ENCODE data around the gene KMT2D. TPM values are rescaled to one million over a fixed set of nuclear protein-coding genes. Genes with fewer than 3 reads are reported as not detected.
A peak's percentile ranks its signal among the peaks of the same experiment; 100 is the strongest.

Gene KMT2D
- total RNA-seq, 6 experiments from 2014 or later = 28.6 to 35.4 (median 33.3) TPM

DNA sequence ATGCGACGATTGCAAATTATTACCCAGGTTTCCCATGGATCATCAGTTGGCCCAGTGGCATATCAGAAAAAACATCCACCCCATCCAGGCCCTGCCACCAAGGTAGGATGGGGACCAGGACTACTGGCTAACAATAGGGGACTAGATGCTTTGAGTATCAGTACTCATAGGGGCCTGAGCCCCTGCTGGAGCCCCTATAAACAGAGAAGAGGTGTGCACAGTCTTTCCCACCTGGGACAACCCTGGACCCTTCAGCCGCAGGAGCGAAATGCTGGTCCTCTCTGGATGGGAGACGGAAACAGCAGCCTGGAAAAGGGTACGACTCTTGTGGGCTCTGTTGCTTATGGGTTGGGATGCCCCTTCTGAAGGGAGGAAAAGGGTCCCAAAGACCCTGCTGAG is 28.3 kb upstream of the KMT2D start:
- Histone ChIP-seq H3K27me3 (peaks cover 0 to 16% of the 10 kb centered on the region in 2 donors), H3K9me3 (no peaks in the 10 kb centered on the region), H3K36me3 (no peaks in the 10 kb centered on the region), H3K4me3 (no peak overlapping the region), H3K27ac (no peak overlapping the region), H3K4me1 (peaks cover 0 to 20% (median 0%) of the 10 kb centered on the region in 4 donors)
- intact Hi-C loops (cut with DNase I) = no loop called here
- 51% methylated on average over 6 of the region's 6 CpGs for WGBS (ENCODE audit: insufficient coverage, low coverage, low lambda C conversion rate, missing lambda C conversion rate)
- ATAC-seq (no peak), DNase-seq (no peak)
- no peak for TF ChIP-seq POLR2A (IDR thresholded peaks at IDR 0.05)
- TF ChIP-seq, protein P1, sequence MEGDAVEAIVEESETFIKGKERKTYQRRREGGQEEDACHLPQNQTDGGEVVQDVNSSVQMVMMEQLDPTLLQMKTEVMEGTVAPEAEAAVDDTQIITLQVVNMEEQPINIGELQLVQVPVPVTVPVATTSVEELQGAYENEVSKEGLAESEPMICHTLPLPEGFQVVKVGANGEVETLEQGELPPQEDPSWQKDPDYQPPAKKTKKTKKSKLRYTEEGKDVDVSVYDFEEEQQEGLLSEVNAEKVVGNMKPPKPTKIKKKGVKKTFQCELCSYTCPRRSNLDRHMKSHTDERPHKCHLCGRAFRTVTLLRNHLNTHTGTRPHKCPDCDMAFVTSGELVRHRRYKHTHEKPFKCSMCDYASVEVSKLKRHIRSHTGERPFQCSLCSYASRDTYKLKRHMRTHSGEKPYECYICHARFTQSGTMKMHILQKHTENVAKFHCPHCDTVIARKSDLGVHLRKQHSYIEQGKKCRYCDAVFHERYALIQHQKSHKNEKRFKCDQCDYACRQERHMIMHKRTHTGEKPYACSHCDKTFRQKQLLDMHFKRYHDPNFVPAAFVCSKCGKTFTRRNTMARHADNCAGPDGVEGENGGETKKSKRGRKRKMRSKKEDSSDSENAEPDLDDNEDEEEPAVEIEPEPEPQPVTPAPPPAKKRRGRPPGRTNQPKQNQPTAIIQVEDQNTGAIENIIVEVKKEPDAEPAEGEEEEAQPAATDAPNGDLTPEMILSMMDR (IDR thresholded peaks at IDR 0.05) = no peak

DNA sequence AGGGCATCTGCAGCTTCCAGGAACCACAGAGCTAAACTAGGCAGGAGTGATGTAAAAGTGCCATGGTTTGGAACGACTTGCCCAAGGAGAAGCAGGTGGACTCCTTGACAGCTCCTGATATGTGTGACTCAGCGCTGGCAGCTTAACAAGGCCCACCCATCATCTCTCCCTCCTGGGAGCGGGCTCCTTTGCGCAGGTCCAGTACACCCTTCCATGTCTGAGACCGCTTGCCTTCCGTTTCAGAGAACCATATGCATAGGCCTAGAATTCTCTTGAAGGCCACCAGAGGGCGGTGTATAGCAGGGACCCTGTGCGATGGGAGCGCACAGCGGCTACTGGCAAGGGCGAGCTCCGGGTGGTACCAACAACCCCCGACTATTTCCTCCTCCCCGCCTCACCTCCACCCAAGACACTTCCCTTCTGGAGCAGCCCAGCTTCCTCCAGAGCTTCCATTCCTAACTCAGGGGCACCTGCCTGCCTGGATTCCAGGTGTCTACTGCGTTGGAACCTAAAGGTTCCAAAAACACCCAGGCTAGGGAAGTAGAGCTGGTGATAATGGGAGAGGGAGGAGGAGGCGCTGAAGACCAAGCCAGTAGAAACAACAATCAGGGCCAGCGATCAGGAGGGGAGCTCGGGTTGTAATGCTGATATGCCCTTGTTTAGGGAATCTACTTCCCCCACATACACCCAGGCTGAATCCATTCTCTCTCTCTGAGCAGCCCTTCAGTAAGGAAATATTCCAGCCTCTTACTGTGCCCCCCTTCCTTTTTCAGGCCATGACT is 27.7 kb upstream of the KMT2D start:
- Histone ChIP-seq H3K36me3 (no peaks in the 10 kb centered on the region), H3K27ac (no peak overlapping the region), H3K27me3 (peaks cover 0 to 16% of the 10 kb centered on the region in 2 donors), H3K9me3 (no peaks in the 10 kb centered on the region), H3K4me3 (no peak overlapping the region), H3K4me1 (peaks cover 0 to 20% (median 0%) of the 10 kb centered on the region in 4 donors)
- intact Hi-C loops (cut with DNase I) = no loop called here
- ATAC-seq (peak; percentile 95 to 96 (median 95)), DNase-seq (peak; percentile 59 to 71 (median 70))
- no peak for TF ChIP-seq POLR2A (IDR thresholded peaks at IDR 0.05)
- TF ChIP-seq, protein P1 (IDR thresholded peaks at IDR 0.05) = peak; percentile 73 to 91 (median 88)
- WGBS (ENCODE audit: insufficient coverage, low coverage, low lambda C conversion rate, missing lambda C conversion rate) = 3% methylated on average over 14 of the region's 18 CpGs

GRCh38 chr12:49086116-49086515 is 25.5 kb upstream of the KMT2D start:
- no peak overlapping the region for H3K27ac ChIP-seq
- intact Hi-C loops (cut with DNase I) = no loop called here
- no peaks in the 10 kb centered on the region for H3K36me3 ChIP-seq
- TF ChIP-seq POLR2A (IDR thresholded peaks at IDR 0.05) = no peak
- TF ChIP-seq, protein P1 (IDR thresholded peaks at IDR 0.05) = no peak
- ATAC-seq = no peak
- no peaks in the 10 kb centered on the region for H3K27me3 ChIP-seq
- 77% methylated on average over 3 of the region's 3 CpGs for WGBS (ENCODE audit: insufficient coverage, low coverage, low lambda C conversion rate, missing lambda C conversion rate)
- no peak for DNase-seq
- no peaks in the 10 kb centered on the region for H3K9me3 ChIP-seq
- H3K4me1 ChIP-seq = peaks cover 0 to 15% (median 0%) of the 10 kb centered on the region in 4 donors
- H3K4me3 ChIP-seq = no peak overlapping the region

DNA sequence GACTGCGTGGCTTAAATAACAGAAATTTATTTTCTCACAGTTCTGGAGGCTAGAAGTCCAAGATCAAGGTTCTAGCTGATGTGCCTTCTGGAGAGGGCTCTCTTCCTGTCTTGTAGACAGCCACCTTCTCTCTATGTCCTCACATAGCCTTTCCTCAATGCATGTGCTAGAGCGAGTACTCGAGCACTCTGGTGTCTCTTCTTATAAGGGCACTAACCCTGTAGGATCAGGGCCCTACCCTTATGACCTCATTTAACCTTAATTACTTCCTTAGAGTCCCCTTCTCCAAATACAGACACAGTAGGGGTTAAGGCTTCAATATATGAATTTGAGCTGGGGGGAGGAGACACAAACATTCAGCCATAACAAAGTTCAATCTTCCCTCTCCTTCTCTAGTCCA is 23.8 kb upstream of the KMT2D start:
- ATAC-seq (no peak), DNase-seq (no peak)
- WGBS (ENCODE audit: insufficient coverage, low coverage, low lambda C conversion rate, missing lambda C conversion rate) = 96% methylated on average over 3 of the region's 3 CpGs
- no peak overlapping the region for H3K27ac ChIP-seq
- no peaks in the 10 kb centered on the region for H3K36me3 ChIP-seq
- TF ChIP-seq, protein P1 (IDR thresholded peaks at IDR 0.05) = no peak
- no peak for TF ChIP-seq POLR2A (IDR thresholded peaks at IDR 0.05)
- no peaks in the 10 kb centered on the region for H3K27me3 ChIP-seq
- intact Hi-C loops (cut with DNase I) = no loop called here
- peaks cover 0 to 3% (median 0%) of the 10 kb centered on the region in 4 donors for H3K4me1 ChIP-seq
- no peak overlapping the region for H3K4me3 ChIP-seq
- H3K9me3 ChIP-seq = no peaks in the 10 kb centered on the region
